Fibroblast of the conjunctiva (primary cell): ENCODE measurements around the gene PIK3CD.
A peak's percentile ranks its signal among the peaks of the same experiment; 100 is the strongest.

Source experiments
- DNase-seq: peaks from one replicate; pipeline ENCODE4 v3.0.0-alpha.2; 2010; ENCODE audit warnings: low read depth

The PIK3CD gene

GRCh38 chr1:9719978-9720722, 68.6 kb downstream of the PIK3CD start:
- DNase-seq = no peak

GRCh38 chr1:9720785-9721605, 69.5 kb downstream of the PIK3CD start:
- DNase-seq = no peak

GRCh38 chr1:9721606-9722377, 70.3 kb downstream of the PIK3CD start:
- DNase-seq = no peak

GRCh38 chr1:9722378-9722749, 70.8 kb downstream of the PIK3CD start:
- no peak for DNase-seq

GRCh38 chr1:9723068-9723805, 71.7 kb downstream of the PIK3CD start:
- no peak for DNase-seq

- no peak for DNase-seq
These were observed 72.4 kb downstream of the PIK3CD start for GRCh38 chr1:9723926-9724325.

- peak; percentile 33 for DNase-seq
These were observed 73.4 kb downstream of the PIK3CD start for GRCh38 chr1:9724706-9725476.

GRCh38 chr1:9726406-9726805, 74.9 kb downstream of the PIK3CD start:
- no peak for DNase-seq

GRCh38 chr1:9726905-9727595, 75.5 kb downstream of the PIK3CD start:
- DNase-seq = no peak

GRCh38 chr1:9728451-9729295, 77.1 kb downstream of the PIK3CD start:
- DNase-seq = no peak

GRCh38 chr1:9729523-9729922, 78.0 kb downstream of the PIK3CD start:
- no peak for DNase-seq

- no peak for DNase-seq
These were observed 78.8 kb downstream of the PIK3CD start for GRCh38 chr1:9730096-9730901.

- no peak for DNase-seq
These were observed 79.6 kb downstream of the PIK3CD start for GRCh38 chr1:9731051-9731537.

GRCh38 chr1:9731561-9731960, 80.0 kb downstream of the PIK3CD start:
- no peak for DNase-seq

GRCh38 chr1:9732123-9732971, 80.8 kb downstream of the PIK3CD start:
- no peak for DNase-seq

- no peak for DNase-seq
These were observed 81.7 kb downstream of the PIK3CD start for GRCh38 chr1:9733160-9733789.

- no peak for DNase-seq
These were observed 84.3 kb downstream of the PIK3CD start for GRCh38 chr1:9735800-9736199.
